AG04450 (cell line): ENCODE measurements around the gene PA2G4. TPM values are rescaled to one million over a fixed set of nuclear protein-coding genes. Genes with fewer than 3 reads are reported as not detected.
A peak's percentile ranks its signal among the peaks of the same experiment; 100 is the strongest.

Experiments used
- CTCF ChIA-PET: fragments of 300-600, 350-600 bp; formaldehyde crosslinking; extraction: SDS; loops from one replicate; lab custom pipeline; 2022; ENCODE audit warnings: antibody characterized with exemption, inconsistent platforms; lab: Charles Lee
- POLR2A ChIA-PET: fragments of 350-600 bp; formaldehyde crosslinking; extraction: SDS; loops from one replicate; lab custom pipeline; 2021; ENCODE audit warnings: antibody characterized with exemption, inconsistent platforms; lab: Yijun Ruan, JAX
- DNase-seq: peaks from one replicate; pipeline ENCODE4 v3.0.0-alpha.2; 2011; ENCODE audit warnings: low read depth, low spot score
- H3K27ac ChIP-seq: one replicate; pipeline ENCODE4 v1.5.1; 2012; ENCODE audit warnings: low read depth, low read length, control low read depth
- H3K27me3 ChIP-seq: one replicate; pipeline ENCODE4 v1.6.0; 2012; ENCODE audit warnings: low read length; ENCODE audit not compliant: control insufficient read depth, insufficient read depth
- H3K4me3 ChIP-seq: 2 replicates; pipeline ENCODE4 v1.5.1; 2011; ENCODE audit warnings: mild to moderate bottlenecking, low read depth, low read length, control low read depth
- H3K9me3 ChIP-seq: 2 replicates; pipeline ENCODE4 v1.5.1; 2012; ENCODE audit warnings: low read length; ENCODE audit not compliant: control insufficient read depth, insufficient read depth
- CTCF ChIP-seq: IDR thresholded peaks from 2 replicates; pipeline ENCODE4 v1.5.1; 2011; ENCODE audit warnings: low read depth, low read length, control low read depth, inconsistent platforms
- polyA plus RNA-seq: library from polyadenylated mRNA; depleted of rRNA; stranded (reverse); fragments of >200 nt; gene quantifications from 2 replicates; pipeline ENCODE4 v1.2.3, GENCODE V29; 2011

Gene PA2G4
- polyA plus RNA-seq, 1 experiment: 223 TPM

- DNase-seq: no peak
- POLR2A ChIA-PET: interaction anchor here (0.9 kb wide), 1 partner anchor 19 kb away, joined by 13 read pairs; the partner anchor contains the start of gene PA2G4
- Histone ChIP-seq H3K27me3 (peaks cover 39% of the 10 kb centered on the region), H3K27ac (no peak overlapping the region), H3K9me3 (no peaks in the 10 kb centered on the region; the same call in 1 of the 2 replicates), H3K4me3 (no peak overlapping the region)
- CTCF ChIA-PET: no interaction called here
- TF ChIP-seq CTCF: peak; percentile 37
Observed at GRCh38 chr12:56084958-56085543, 19.3 kb upstream of the PA2G4 start.

- TF ChIP-seq CTCF: no peak
- CTCF ChIA-PET: interaction anchor here (0.7 kb wide), 3 partner anchors 8 to 35 kb away, joined by 3 read pairs; no protein-coding TSS in a partner anchor
- no peak overlapping the region for H3K27ac ChIP-seq
- peaks cover 30% of the 10 kb centered on the region for H3K27me3 ChIP-seq
- no peaks in the 10 kb centered on the region for H3K9me3 ChIP-seq
- DNase-seq: no peak
- H3K4me3 ChIP-seq: no peak overlapping the region
- POLR2A ChIA-PET: interaction anchor here (0.9 kb wide), 1 partner anchor 18 kb away, joined by 13 read pairs; the partner anchor contains the start of gene PA2G4
Observed at GRCh38 chr12:56086096-56086495, 18.3 kb upstream of the PA2G4 start.

GRCh38 chr12:56086608-56087007 is 17.8 kb upstream of the PA2G4 start:
- Histone ChIP-seq H3K9me3 (no peaks in the 10 kb centered on the region), H3K27me3 (peaks cover 25% of the 10 kb centered on the region), H3K4me3 (no peak overlapping the region), H3K27ac (no peak overlapping the region)
- CTCF ChIA-PET: interaction anchor here (0.7 kb wide), 2 partner anchors 9 to 35 kb away, joined by 3 read pairs; no protein-coding TSS in a partner anchor
- DNase-seq: no peak
- POLR2A ChIA-PET: no interaction called here
- TF ChIP-seq CTCF: no peak

GRCh38 chr12:56087220-56087619 is 17.1 kb upstream of the PA2G4 start:
- Histone ChIP-seq H3K27ac (no peak overlapping the region), H3K9me3 (no peaks in the 10 kb centered on the region), H3K27me3 (peaks cover 20% of the 10 kb centered on the region), H3K4me3 (no peak overlapping the region)
- no peak for DNase-seq
- no peak for TF ChIP-seq CTCF
- ChIA-PET POLR2A (no interaction called here), CTCF (no interaction called here)

GRCh38 chr12:56097738-56098137 is 6.6 kb upstream of the PA2G4 start:
- no peak for DNase-seq
- POLR2A ChIA-PET: no interaction called here
- TF ChIP-seq CTCF: no peak
- Histone ChIP-seq H3K27me3 (peaks cover 23% of the 10 kb centered on the region), H3K9me3 (peaks cover 3% of the 10 kb centered on the region), H3K4me3 (no peak overlapping the region), H3K27ac (no peak overlapping the region)
- CTCF ChIA-PET: no interaction called here
